ENCODE measurements around the gene STUB1. TPM values are rescaled to one million over a fixed set of nuclear protein-coding genes. Genes with fewer than 3 reads are reported as not detected.

STUB1 gene
- total and polyA plus RNA-seq, 2 donors (not counting 1 experiment from before 2014, with no cell fraction given), result 94.6 to 133 TPM

- Histone ChIP-seq H3K4me3 (replicated peaks in 1 of 4; ENCODE audit: control extremely low read depth in 1 of 4, insufficient read depth in 1 of 4, low read depth in 3 of 4, low read length in 4 of 4) (peak within 1 kb of the TSS; percentile 42 to 63 (median 52)), H3K4me2 (ENCODE audit: extremely low read depth, insufficient read depth, low read length) (peak within 1 kb of the TSS; percentile 62), H3K79me2 (ENCODE audit: control insufficient read depth, insufficient read depth, low read length) (peaks cover 35% of the 10 kb centered on the region), H4K20me1 (ENCODE audit: control insufficient read depth, extremely low read depth, insufficient read depth, low read length) (no peaks in the 10 kb centered on the region), H3K27ac (ENCODE audit: insufficient read depth, low read length) (peak within 1 kb of the TSS; percentile 69), H2AFZ (ENCODE audit: low read length) (peak within 1 kb of the TSS; percentile 29), H3K4me1 (ENCODE audit: control insufficient read depth, extremely low read depth, insufficient read depth, low read length) (peaks cover 18% of the 10 kb centered on the region), H3K36me3 (ENCODE audit: control insufficient read depth, insufficient read depth, low read length) (peaks cover 38% of the 10 kb centered on the region), H3K27me3 (ENCODE audit: control insufficient read depth, insufficient read depth, low read length) (no peaks in the 10 kb centered on the region), H3K9me3 (ENCODE audit: control insufficient read depth, insufficient read depth, low read depth, low read length) (no peaks in the 10 kb centered on the region), H3K9ac (ENCODE audit: insufficient read depth, low read length) (peak within 1 kb of the TSS; percentile 40)
- peak; percentile 94 for DNase-seq (ENCODE audit: low read depth in 2 of 2)
- no peak for TF ChIP-seq CTCF (conservative IDR thresholded peaks at IDR 0.05 in 1 of 2, IDR thresholded peaks at IDR 0.05 in 1 of 2; ENCODE audit: low read depth in 1 of 2, low read length in 2 of 2)
- no peak for TF ChIP-seq EZH2 (IDR thresholded peaks at IDR 0.05; ENCODE audit: low read length, missing control alignments)
These were observed 4.0 kb downstream of the STUB1 start, which contains the start of gene JMJD8 for GRCh38 chr16:684071-684794. Gene JMJD8 (minus strand): TSS chr16:684334. CDS start chr16:684319, 15 bp downstream.

GRCh38 chr16:684961-685696 is 4.9 kb downstream of the STUB1 start:
- no peaks in the 10 kb centered on the region for H3K27me3 ChIP-seq (ENCODE audit: control insufficient read depth, insufficient read depth, low read length)
- peaks cover 38% of the 10 kb centered on the region for H3K36me3 ChIP-seq (ENCODE audit: control insufficient read depth, insufficient read depth, low read length)
- no peak for TF ChIP-seq CTCF (conservative IDR thresholded peaks at IDR 0.05 in 1 of 2, IDR thresholded peaks at IDR 0.05 in 1 of 2; ENCODE audit: low read depth in 1 of 2, low read length in 2 of 2)
- no peak overlapping the region for H3K27ac ChIP-seq (ENCODE audit: insufficient read depth, low read length)
- H3K4me1 ChIP-seq (ENCODE audit: control insufficient read depth, extremely low read depth, insufficient read depth, low read length), result peaks cover 21% of the 10 kb centered on the region
- H3K4me2 ChIP-seq (ENCODE audit: extremely low read depth, insufficient read depth, low read length), result no peak overlapping the region
- H3K79me2 ChIP-seq (ENCODE audit: control insufficient read depth, insufficient read depth, low read length), result peaks cover 38% of the 10 kb centered on the region
- no peak for DNase-seq (ENCODE audit: low read depth in 2 of 2)
- no peak overlapping the region for H2AFZ ChIP-seq (ENCODE audit: low read length)
- no peaks in the 10 kb centered on the region for H4K20me1 ChIP-seq (ENCODE audit: control insufficient read depth, extremely low read depth, insufficient read depth, low read length)
- H3K4me3 ChIP-seq (replicated peaks in 1 of 4; ENCODE audit: control extremely low read depth in 1 of 4, insufficient read depth in 1 of 4, low read depth in 3 of 4, low read length in 4 of 4), result no peak overlapping the region
- no peaks in the 10 kb centered on the region for H3K9me3 ChIP-seq (ENCODE audit: control insufficient read depth, insufficient read depth, low read depth, low read length)
- H3K9ac ChIP-seq (ENCODE audit: insufficient read depth, low read length), result no peak overlapping the region

DNA sequence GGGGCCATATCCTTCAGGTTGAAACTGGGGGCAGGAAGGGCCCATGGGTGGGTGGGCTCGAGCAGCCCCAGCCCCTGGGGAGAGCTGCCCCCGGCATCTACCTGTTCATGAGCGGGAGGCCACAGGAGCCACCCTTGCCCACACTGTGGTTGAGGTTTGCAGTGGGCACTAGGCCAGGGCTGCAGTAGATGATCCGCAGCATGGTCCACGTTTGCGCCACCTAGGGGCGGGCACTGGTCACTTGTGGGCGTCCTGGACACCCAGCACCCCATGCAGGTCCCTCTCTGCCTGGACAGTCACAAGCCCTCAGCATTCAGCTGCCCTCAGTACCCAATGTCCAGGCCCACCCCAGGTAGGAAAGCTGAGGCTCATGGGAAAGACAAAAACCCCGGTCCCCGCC is 5.8 kb downstream of the STUB1 start:
- DNase-seq (ENCODE audit: low read depth in 2 of 2), result peak; percentile 26 to 30
- Histone ChIP-seq H3K79me2 (ENCODE audit: control insufficient read depth, insufficient read depth, low read length) (peaks cover 35% of the 10 kb centered on the region), H3K4me2 (ENCODE audit: extremely low read depth, insufficient read depth, low read length) (no peak overlapping the region), H3K9ac (ENCODE audit: insufficient read depth, low read length) (no peak overlapping the region), H3K4me3 (replicated peaks in 1 of 4; ENCODE audit: control extremely low read depth in 1 of 4, insufficient read depth in 1 of 4, low read depth in 3 of 4, low read length in 4 of 4) (no peak overlapping the region), H3K36me3 (ENCODE audit: control insufficient read depth, insufficient read depth, low read length) (peaks cover 38% of the 10 kb centered on the region), H2AFZ (ENCODE audit: low read length) (no peak overlapping the region), H3K27me3 (ENCODE audit: control insufficient read depth, insufficient read depth, low read length) (no peaks in the 10 kb centered on the region), H3K9me3 (ENCODE audit: control insufficient read depth, insufficient read depth, low read depth, low read length) (no peaks in the 10 kb centered on the region), H4K20me1 (ENCODE audit: control insufficient read depth, extremely low read depth, insufficient read depth, low read length) (no peaks in the 10 kb centered on the region), H3K4me1 (ENCODE audit: control insufficient read depth, extremely low read depth, insufficient read depth, low read length) (peaks cover 20% of the 10 kb centered on the region), H3K27ac (ENCODE audit: insufficient read depth, low read length) (no peak overlapping the region)
- TF ChIP-seq EZH2 (IDR thresholded peaks at IDR 0.05; ENCODE audit: low read length, missing control alignments) (no peak), CTCF (conservative IDR thresholded peaks at IDR 0.05 in 1 of 2, IDR thresholded peaks at IDR 0.05 in 1 of 2; ENCODE audit: low read depth in 1 of 2, low read length in 2 of 2) (peak; percentile 23 to 49)

Data from fibroblast of lung (primary cell).